ENCODE measurements around the gene EMC6. TPM values are rescaled to one million over a fixed set of nuclear protein-coding genes. Genes with fewer than 3 reads are reported as not detected.

EMC6 gene
- total RNA-seq, 8 experiments from 2014 or later: 21.1 to 60.8 (median 38.2) TPM

DNA sequence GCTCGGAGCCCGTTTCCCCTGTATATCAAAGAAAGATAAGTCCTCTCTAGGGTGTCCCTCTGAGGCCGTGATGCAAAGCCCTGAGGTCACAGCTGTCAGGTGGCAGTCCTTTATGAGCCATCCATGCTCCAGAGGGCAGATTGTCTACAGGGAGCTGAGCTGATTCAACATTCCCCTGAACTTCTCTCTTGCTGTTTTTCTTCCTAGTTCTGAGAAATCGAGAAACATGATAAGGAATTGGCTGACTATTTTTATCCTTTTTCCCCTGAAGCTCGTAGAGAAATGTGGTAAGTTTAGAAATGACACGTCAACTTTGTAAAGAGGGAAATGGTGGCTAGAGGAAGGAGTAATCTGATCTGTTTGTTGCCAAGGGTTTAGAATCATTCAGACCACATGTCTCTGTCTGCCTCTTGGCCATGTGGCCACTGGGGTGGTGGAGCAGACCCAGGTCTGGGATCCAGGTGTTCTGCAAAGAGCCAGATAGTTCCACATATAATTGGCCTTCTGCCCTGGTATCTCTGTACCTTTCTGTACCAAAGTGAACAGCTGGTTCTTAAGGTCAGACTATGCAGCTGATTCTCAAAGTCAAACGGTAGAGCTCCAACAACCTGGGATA, 28.5 kb upstream of the EMC6 start:
- in situ Hi-C loops (cut with MboI; ENCODE audit: low pct_unique_long_range_greater_than_20kb in 2 of 9, low sequenced_read_pairs in 9 of 9, unreplicated experiment in 9 of 9): loop anchor here in 4 of 9 experiments (25.0 kb wide), 2 partner anchors 603 to 803 kb away; no protein-coding TSS in a partner anchor
- H3K27ac ChIP-seq: no peak overlapping the region

DNA sequence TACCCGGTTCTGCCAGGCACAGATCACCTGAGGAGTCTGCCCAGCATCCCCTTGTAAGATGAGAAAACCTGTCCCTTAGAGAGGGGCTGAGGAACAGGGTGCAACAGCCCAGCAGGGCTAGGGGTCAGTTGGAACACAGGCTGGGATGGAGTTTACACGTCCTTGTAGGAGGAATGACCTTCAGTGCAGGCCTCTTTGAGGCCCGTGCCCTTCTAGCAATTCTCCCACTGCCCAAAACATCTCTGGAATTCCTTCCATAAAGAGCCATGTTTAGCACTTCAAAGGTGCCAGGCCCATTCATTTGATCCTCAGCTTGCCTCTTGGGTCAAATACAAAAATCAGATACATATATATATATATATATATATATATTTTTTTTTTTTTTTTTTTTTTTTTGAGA, 27.6 kb upstream of the EMC6 start:
- in situ Hi-C loops (cut with MboI; ENCODE audit: low pct_unique_long_range_greater_than_20kb in 2 of 9, low sequenced_read_pairs in 9 of 9, unreplicated experiment in 9 of 9): loop anchor here in 4 of 9 experiments (25.0 kb wide), 2 partner anchors 604 to 804 kb away; no protein-coding TSS in a partner anchor
- no peak overlapping the region for H3K4me3 ChIP-seq
- no peak overlapping the region for H3K27ac ChIP-seq
- no peak for ATAC-seq (replicated peaks in 6 of 8)
- whole genome bisulfite sequencing, 10 experiments: 40 to 100% (median 50%) methylated on average over 1 to 3 of the region's 3 CpGs; no CpG with 5 or more reads in 5 of the 10 experiments
- H3K4me1 ChIP-seq (replicated peaks in 1 of 2): peaks cover 0 to 3% of the 10 kb centered on the region in 2 donors

More for the DNA sequence above, 28.5 kb upstream of the EMC6 start:
- Histone ChIP-seq H3K4me3 (no peak overlapping the region), H3K4me1 (replicated peaks in 1 of 2) (peaks cover 4 to 7% of the 10 kb centered on the region in 2 donors)
- no peak for ATAC-seq (replicated peaks in 6 of 8)
- WGBS, 10 experiments: 0 to 83% (median 50%) methylated on average over 1 to 5 of the region's 7 CpGs

DNA sequence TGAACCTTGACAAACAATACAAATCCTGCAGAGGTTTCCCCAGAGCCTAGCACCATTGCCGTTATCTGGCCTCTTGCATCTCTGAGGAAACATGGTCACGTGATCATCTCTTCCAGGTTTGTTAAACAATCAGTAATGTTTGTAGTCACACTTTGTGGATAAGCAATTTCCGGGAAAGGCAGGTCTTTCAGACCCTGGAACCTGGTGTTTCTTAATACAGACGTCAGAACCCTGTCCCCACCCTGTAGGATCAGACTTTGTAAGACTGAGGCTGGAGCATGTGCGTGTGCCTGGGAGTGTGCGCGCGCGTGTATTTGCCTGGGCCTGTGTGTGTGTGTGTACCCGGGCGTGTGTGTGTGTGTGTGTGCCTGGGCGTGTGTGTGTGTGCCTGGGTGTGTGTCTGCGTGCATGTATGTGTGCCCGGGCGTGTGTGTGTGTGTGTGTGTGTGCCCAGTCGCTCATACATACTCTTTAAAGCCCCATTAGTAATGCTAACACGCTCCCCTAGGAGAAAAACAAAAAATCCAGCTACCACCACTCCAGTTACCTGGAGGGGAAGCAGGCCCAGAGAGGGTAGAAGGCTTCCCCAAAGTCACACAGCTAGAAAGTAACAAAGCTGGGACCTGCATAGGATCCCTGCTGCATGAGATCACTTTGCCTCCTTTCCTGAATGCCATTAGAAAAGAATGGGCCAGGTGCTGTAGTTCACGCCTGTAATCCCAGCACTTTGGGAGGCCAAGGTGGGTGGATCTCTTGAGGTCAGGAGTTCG, 26.7 kb upstream of the EMC6 start:
- H3K4me1 ChIP-seq (replicated peaks in 1 of 2): peaks cover 0 to 3% of the 10 kb centered on the region in 2 donors
- in situ Hi-C loops (cut with MboI; ENCODE audit: low pct_unique_long_range_greater_than_20kb in 2 of 9, low sequenced_read_pairs in 9 of 9, unreplicated experiment in 9 of 9): loop anchor here in 4 of 9 experiments (25.0 kb wide), 2 partner anchors 605 to 805 kb away; no protein-coding TSS in a partner anchor
- 60 to 100% (median 87%) methylated on average over 1 to 10 of the region's 19 CpGs; no CpG with 5 or more reads in 1 of the 10 experiments for WGBS, 10 experiments
- no peak for ATAC-seq (replicated peaks in 6 of 8)
- no peak overlapping the region for H3K4me3 ChIP-seq
- no peak overlapping the region for H3K27ac ChIP-seq

DNA sequence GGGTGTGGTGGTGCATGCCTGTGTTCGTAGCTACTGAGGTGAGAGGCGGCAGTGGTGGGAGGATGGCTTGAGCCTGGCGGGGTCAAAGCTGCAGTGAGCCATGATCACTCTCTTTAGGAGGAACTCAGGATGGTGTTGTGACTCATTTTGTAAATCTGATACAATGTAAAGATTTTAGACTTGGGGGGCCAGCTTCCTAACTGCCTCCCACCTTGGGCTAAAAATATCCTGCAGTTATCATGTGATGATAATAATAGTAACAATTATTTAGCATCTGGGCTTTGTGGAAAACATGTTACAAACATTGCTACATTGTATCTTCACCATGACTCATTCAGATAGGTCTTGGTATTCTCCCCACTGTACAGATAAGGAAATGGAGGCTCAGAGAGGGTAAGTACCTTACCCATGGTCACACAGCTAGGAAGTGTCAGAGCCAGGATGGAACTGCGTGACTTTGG, 24.7 kb upstream of the EMC6 start:
- WGBS, 10 experiments: 92 to 100% (median 100%) methylated on average over 1 to 4 of the region's 4 CpGs; no CpG with 5 or more reads in 4 of the 10 experiments
- no peak overlapping the region for H3K4me3 ChIP-seq
- in situ Hi-C loops (cut with MboI; ENCODE audit: low pct_unique_long_range_greater_than_20kb in 2 of 9, low sequenced_read_pairs in 9 of 9, unreplicated experiment in 9 of 9): loop anchor here in 4 of 9 experiments (25.0 kb wide), 2 partner anchors 607 to 807 kb away; no protein-coding TSS in a partner anchor
- H3K27ac ChIP-seq: no peak overlapping the region
- H3K4me1 ChIP-seq (replicated peaks in 1 of 2): no peaks in the 10 kb centered on the region
- ATAC-seq (replicated peaks in 6 of 8): no peak

DNA sequence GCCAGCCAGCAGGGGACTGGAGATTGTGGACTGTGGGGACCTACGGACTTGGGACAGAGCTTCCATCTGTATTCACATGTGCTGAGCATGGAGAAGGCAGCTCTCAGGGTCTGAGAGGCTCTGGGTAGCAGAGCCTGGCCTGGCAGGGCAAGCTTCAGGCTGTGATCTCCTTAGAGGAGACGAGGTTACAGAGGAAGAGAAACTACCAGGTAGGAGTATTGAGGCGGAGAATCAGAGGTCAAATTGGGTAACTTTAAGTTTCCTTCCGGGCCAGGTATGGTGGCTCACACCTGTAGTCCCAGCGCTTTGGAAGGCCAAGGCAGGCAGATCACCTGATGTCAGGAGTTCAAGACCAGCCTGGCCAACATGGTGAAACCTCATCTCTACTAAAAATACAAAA, 23.3 kb upstream of the EMC6 start:
- H3K27ac ChIP-seq: no peak overlapping the region
- in situ Hi-C loops (cut with MboI; ENCODE audit: low pct_unique_long_range_greater_than_20kb in 2 of 9, low sequenced_read_pairs in 9 of 9, unreplicated experiment in 9 of 9): loop anchor here in 4 of 9 experiments (25.0 kb wide), 2 partner anchors 608 to 808 kb away; no protein-coding TSS in a partner anchor
- no peak for ATAC-seq (replicated peaks in 6 of 8)
- 0 to 77% (median 57%) methylated on average over 1 to 5 of the region's 5 CpGs; no CpG with 5 or more reads in 6 of the 10 experiments for WGBS, 10 experiments
- H3K4me3 ChIP-seq: no peak overlapping the region
- H3K4me1 ChIP-seq (replicated peaks in 1 of 2): no peaks in the 10 kb centered on the region

DNA sequence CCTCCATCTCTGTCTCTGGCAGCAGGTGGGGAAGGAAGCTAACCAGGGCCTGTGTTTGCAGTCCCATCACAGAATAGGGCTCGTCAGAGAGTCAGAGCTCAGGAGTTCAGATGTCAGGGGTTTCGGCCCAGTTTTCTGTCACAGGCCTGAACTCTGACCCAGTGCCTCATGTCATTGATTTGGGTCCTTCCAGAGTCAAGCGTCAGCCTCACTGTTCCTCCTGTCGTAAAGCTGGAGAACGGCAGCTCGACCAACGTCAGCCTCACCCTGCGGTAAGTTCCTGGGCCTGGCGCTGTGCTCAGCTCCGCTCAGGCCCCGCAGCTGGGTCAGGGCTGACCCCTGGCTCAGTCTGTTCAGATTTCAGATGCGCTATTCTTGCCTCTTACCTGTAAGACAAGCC, 21.4 kb upstream of the EMC6 start:
- Histone ChIP-seq H3K4me1 (replicated peaks in 1 of 2) (no peaks in the 10 kb centered on the region), H3K27ac (no peak overlapping the region), H3K4me3 (no peak overlapping the region)
- WGBS, 10 experiments: 73 to 100% (median 82%) methylated on average over 2 to 7 of the region's 12 CpGs; no CpG with 5 or more reads in 7 of the 10 experiments
- ATAC-seq (replicated peaks in 6 of 8): peak in 2 of 8 experiments; percentile 7 to 22
- in situ Hi-C loops (cut with MboI; ENCODE audit: low pct_unique_long_range_greater_than_20kb in 2 of 9, low sequenced_read_pairs in 9 of 9, unreplicated experiment in 9 of 9): loop anchor here in 4 of 9 experiments (25.0 kb wide), 2 partner anchors 610 to 810 kb away; no protein-coding TSS in a partner anchor

DNA sequence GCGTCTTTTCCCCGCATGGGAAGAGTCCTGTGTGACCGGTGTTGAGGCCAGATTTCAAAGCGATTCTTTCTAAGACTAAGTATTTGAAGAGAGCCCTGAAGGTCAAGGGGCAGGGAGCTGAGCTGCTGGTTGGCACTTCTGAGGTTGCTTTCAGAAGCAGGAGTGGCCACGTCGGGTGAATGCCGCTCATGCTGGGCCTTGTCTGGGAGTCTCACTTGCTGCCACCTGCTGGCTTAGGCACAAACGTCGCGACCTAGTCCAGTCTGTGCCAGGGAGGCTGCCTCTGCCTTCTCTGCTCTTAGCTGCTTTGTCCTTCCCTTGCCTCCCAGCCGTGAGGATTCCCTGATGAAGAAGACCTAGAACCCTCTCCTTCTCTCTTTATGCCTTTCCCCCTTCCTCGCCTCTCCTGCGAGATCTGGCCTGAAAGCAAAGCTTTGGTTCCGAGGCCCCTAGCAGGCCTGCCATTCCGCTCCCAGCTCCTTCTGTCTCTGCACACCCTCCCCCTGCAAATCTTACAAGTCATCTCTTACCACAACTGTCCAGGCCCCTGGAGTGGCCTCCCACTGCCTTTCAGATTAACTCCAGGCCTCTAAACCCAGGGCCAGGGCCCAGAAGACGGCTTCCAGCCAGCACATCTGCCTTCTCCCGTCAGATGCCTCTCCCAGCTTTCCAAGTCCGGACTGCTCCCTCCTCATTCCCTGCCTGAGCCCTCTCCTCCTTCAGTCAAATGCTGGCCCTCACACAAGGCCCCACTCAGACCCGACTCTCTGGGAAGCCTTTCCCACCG, 20.6 kb upstream of the EMC6 start:
- ATAC-seq (replicated peaks in 6 of 8): peak; percentile 79 to 97 (median 86)
- in situ Hi-C loops (cut with MboI; ENCODE audit: low pct_unique_long_range_greater_than_20kb in 2 of 9, low sequenced_read_pairs in 9 of 9, unreplicated experiment in 9 of 9): loop anchor here in 4 of 9 experiments (25.0 kb wide), 2 partner anchors 611 to 811 kb away; no protein-coding TSS in a partner anchor
- no peak overlapping the region for H3K27ac ChIP-seq
- no peaks in the 10 kb centered on the region for H3K4me1 ChIP-seq (replicated peaks in 1 of 2)
- WGBS, 10 experiments: 0 to 100% (median 68%) methylated on average over 1 to 11 of the region's 20 CpGs; no CpG with 5 or more reads in 4 of the 10 experiments
- H3K4me3 ChIP-seq: no peak overlapping the region

DNA sequence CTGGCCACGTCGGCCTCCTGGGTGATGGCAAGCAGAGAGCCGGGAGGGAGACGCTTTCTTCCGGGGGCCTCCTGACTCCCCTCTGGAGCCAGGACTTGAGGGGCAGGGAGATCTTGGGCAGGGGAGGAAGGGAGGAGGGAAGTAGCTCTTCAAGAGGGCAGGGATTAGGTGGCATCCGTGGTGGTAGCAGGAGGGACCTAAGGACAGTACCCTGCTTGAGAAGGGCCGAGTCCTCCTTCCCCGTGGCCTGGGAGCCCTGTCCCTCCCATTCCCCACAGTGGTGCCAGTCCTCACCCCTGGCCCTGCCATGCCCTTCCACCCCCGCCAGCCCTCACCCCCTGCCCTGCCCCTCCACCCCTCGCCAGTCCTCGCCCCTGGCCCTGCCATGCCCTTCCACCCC, 12.8 kb upstream of the EMC6 start:
- peak in 1 of 8 experiments; percentile 16 for ATAC-seq (replicated peaks in 6 of 8)
- in situ Hi-C loops (cut with MboI; ENCODE audit: low pct_unique_long_range_greater_than_20kb in 2 of 9, low sequenced_read_pairs in 9 of 9, unreplicated experiment in 9 of 9): loop anchor here in 1 of 9 experiments (25.0 kb wide), 1 partner anchor 93 kb away; the partner anchor contains the start of gene TRPV3
- 60 to 100% methylated on average over 1 to 2 of the region's 11 CpGs; no CpG with 5 or more reads in 8 of the 10 experiments for WGBS, 10 experiments
- peaks cover 2 to 7% of the 10 kb centered on the region in 2 donors for H3K4me1 ChIP-seq (replicated peaks in 1 of 2)
- no peak overlapping the region for H3K27ac ChIP-seq
- no peak overlapping the region for H3K4me3 ChIP-seq

DNA sequence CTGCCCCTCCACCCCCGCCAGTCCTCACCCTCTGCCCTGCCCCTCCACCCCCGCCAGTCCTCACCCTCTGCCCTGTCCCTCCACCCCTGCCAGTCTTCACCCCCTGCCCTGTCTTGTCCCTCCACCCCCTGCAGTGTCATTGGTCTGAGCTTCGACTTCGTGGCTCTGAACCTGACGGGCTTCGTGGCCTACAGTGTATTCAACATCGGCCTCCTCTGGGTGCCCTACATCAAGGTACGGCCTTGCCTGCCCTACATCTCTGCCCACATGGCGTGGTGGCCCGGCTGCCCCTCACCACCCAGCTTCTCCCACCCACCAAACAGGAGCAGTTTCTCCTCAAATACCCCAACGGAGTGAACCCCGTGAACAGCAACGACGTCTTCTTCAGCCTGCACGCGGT, 12.3 kb upstream of the EMC6 start:
- in situ Hi-C loops (cut with MboI; ENCODE audit: low pct_unique_long_range_greater_than_20kb in 2 of 9, low sequenced_read_pairs in 9 of 9, unreplicated experiment in 9 of 9): loop anchor here in 1 of 9 experiments (25.0 kb wide), 1 partner anchor 94 kb away; the partner anchor contains the start of gene TRPV3

DNA sequence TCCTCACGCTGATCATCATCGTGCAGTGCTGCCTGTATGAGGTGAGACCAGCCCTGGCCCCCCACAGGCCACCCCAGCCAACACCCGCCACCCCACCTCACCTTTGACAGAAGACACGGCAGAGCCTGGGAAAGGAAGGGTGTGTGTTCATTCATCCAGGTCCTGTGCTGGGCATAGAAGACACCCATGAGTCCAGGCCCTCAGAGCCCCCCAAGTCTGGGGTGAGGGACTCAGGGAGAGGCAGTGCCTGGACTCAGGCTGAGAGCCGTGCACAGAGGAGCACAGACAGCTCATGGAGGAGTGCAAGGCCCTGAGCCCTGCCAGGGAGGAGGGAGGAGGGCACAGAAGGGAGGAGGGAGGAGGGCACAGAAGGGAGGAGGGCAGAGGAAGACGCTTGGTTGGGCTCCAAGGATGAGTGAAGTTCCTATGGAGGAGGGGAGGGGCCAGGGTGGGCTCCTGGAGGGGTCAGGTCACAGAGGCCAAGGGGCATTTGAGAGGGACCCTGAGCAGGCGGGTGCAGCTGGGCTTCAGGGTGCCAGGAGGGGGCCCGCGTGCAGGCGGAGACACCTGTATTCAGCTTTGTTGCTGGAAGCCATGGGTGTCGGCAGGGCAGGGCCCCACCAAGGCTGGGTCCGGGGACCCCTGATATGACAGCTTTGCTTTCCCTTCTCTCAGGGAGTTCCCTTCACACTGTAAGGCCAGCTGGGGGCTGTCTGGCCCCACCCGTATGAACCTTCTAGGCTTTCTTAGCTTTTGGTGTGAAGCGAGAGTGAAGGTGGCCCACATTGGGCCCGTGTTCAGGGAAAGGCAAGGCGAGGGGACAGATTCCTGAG, 11.6 kb upstream of the EMC6 start:
- WGBS, 10 experiments: 85% methylated on average over 4 of the region's 16 CpGs; no CpG with 5 or more reads in 9 of the 10 experiments
- Histone ChIP-seq H3K27ac (no peak overlapping the region), H3K4me1 (replicated peaks in 1 of 2) (peaks cover 2 to 7% of the 10 kb centered on the region in 2 donors), H3K4me3 (no peak overlapping the region)
- no peak for ATAC-seq (replicated peaks in 6 of 8)
- in situ Hi-C loops (cut with MboI; ENCODE audit: low pct_unique_long_range_greater_than_20kb in 2 of 9, low sequenced_read_pairs in 9 of 9, unreplicated experiment in 9 of 9): loop anchor here in 1 of 9 experiments (25.0 kb wide), 1 partner anchor 95 kb away; the partner anchor contains the start of gene TRPV3

More for the DNA sequence above, 12.3 kb upstream of the EMC6 start:
- no peak for ATAC-seq (replicated peaks in 6 of 8)
- H3K27ac ChIP-seq: no peak overlapping the region
- H3K4me3 ChIP-seq: no peak overlapping the region
- H3K4me1 ChIP-seq (replicated peaks in 1 of 2): peaks cover 2 to 7% of the 10 kb centered on the region in 2 donors
- WGBS, 10 experiments: 100% methylated on average over 2 of the region's 16 CpGs; no CpG with 5 or more reads in 9 of the 10 experiments

DNA sequence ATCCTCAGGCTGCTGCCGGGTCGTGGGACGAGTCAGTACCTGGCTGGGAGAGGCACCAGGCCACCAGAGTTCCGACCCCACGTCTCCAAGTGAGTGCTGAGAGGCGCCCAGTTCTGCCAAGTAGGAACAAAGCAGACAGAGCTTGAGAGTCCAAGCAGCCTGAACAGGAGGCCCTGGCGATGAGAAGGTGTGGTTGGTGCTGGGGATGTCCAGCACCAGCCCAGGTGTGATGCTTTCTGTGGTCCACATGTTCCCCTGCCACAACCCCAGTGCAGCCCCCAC, 11.1 kb upstream of the EMC6 start:
- in situ Hi-C loops (cut with MboI; ENCODE audit: low pct_unique_long_range_greater_than_20kb in 2 of 9, low sequenced_read_pairs in 9 of 9, unreplicated experiment in 9 of 9): loop anchor here in 1 of 9 experiments (25.0 kb wide), 1 partner anchor 95 kb away; the partner anchor contains the start of gene TRPV3
- peaks cover 2 to 8% of the 10 kb centered on the region in 2 donors for H3K4me1 ChIP-seq (replicated peaks in 1 of 2)
- no peak overlapping the region for H3K27ac ChIP-seq
- WGBS, 10 experiments: 82% methylated on average over 3 of the region's 7 CpGs; no CpG with 5 or more reads in 9 of the 10 experiments
- no peak overlapping the region for H3K4me3 ChIP-seq
- ATAC-seq (replicated peaks in 6 of 8): no peak
